ENCODE results near the gene MIP.
A peak's percentile ranks its signal among the peaks of the same experiment; 100 is the strongest.
"Not testable (repeated sequence)": the region's sequence is repeated elsewhere in the genome, so short reads cannot be mapped to it uniquely, and the experiment has no call there.

MIP gene

GRCh38 chr12:56454557-56454956 is at the start of gene MIP:
TSS of gene MIP (minus strand) at chr12:56454657. CDS start at chr12:56454613, 44 bp downstream.
- TF ChIP-seq, protein P1, sequence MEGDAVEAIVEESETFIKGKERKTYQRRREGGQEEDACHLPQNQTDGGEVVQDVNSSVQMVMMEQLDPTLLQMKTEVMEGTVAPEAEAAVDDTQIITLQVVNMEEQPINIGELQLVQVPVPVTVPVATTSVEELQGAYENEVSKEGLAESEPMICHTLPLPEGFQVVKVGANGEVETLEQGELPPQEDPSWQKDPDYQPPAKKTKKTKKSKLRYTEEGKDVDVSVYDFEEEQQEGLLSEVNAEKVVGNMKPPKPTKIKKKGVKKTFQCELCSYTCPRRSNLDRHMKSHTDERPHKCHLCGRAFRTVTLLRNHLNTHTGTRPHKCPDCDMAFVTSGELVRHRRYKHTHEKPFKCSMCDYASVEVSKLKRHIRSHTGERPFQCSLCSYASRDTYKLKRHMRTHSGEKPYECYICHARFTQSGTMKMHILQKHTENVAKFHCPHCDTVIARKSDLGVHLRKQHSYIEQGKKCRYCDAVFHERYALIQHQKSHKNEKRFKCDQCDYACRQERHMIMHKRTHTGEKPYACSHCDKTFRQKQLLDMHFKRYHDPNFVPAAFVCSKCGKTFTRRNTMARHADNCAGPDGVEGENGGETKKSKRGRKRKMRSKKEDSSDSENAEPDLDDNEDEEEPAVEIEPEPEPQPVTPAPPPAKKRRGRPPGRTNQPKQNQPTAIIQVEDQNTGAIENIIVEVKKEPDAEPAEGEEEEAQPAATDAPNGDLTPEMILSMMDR (IDR thresholded peaks at IDR 0.05; ENCODE audit: low read depth, low read length, missing control alignments), result no peak
- in situ Hi-C loops (cut with HindIII; ENCODE audit: low sequenced_read_pairs), result loop anchor here (10.0 to 25.0 kb wide), 2 partner anchors 60 to 92 kb away; partner anchors contain the start of genes APOF and STAT2
- H3K4me3 ChIP-seq (ENCODE audit: low read depth, low read length), result no peak within 1 kb of the TSS
- DNase-seq (ENCODE audit: low read depth), result no peak

- H3K4me3 ChIP-seq (ENCODE audit: low read depth, low read length); DNase-seq (ENCODE audit: low read depth); in situ Hi-C loops (cut with HindIII; ENCODE audit: low sequenced_read_pairs): not testable (repeated sequence)
Measured at GRCh38 chr12:56499879-56500278, 45.4 kb upstream of the MIP start.

DNA sequence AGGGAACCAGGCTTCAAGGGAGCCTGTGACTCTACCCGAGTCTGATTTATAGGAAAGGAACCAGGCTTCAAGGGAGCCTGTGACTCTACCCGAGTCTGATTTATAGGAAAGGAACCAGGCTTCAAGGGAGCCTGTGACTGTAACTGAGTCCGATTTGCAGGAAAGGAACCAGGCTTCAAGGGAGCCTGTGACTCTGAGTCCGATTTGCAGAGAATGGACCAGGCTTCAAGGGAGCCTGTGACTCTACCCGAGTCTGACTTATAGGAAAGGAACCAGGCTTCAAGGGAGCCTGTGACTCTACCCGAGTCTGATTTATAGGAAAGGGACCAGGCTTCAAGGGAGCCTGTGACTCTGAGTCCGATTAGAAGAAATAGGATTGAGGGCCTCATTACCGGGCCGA is 45.0 kb upstream of the MIP start:
- DNase-seq (ENCODE audit: low read depth); H3K4me3 ChIP-seq (ENCODE audit: low read depth, low read length); in situ Hi-C loops (cut with HindIII; ENCODE audit: low sequenced_read_pairs): not testable (repeated sequence)

- DNase-seq (ENCODE audit: low read depth); H3K4me3 ChIP-seq (ENCODE audit: low read depth, low read length); in situ Hi-C loops (cut with HindIII; ENCODE audit: low sequenced_read_pairs): not testable (repeated sequence)
Measured at GRCh38 chr12:56498126-56498902, 43.9 kb upstream of the MIP start.

- TF ChIP-seq, protein P1 (IDR thresholded peaks at IDR 0.05; ENCODE audit: low read depth, low read length, missing control alignments), result peak; percentile 48
Measured at GRCh38 chr12:56496704-56497103, 42.2 kb upstream of the MIP start.

GRCh38 chr12:56494481-56494880 is 40.0 kb upstream of the MIP start:
- DNase-seq (ENCODE audit: low read depth); in situ Hi-C loops (cut with HindIII; ENCODE audit: low sequenced_read_pairs); H3K4me3 ChIP-seq (ENCODE audit: low read depth, low read length): not testable (repeated sequence)

More at GRCh38 chr12:56496704-56497103, 42.2 kb upstream of the MIP start:
- H3K4me3 ChIP-seq (ENCODE audit: low read depth, low read length); in situ Hi-C loops (cut with HindIII; ENCODE audit: low sequenced_read_pairs); DNase-seq (ENCODE audit: low read depth): not testable (repeated sequence)

DNA sequence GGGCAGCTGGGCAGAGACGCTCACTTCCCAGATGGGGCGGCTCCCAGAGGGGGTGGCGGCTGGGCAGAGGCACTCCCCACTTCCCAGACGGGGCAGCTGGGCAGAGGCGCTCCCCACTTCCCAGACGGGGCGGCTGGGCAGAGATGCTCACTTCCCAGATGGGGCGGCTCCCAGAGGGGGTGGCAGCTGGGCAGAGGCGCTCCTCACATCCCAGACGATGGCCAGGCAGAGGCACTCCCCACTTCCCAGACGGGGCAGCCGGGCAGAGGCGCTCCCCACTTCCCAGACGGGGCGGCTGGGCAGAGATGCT is 39.6 kb upstream of the MIP start:
- DNase-seq (ENCODE audit: low read depth); in situ Hi-C loops (cut with HindIII; ENCODE audit: low sequenced_read_pairs); H3K4me3 ChIP-seq (ENCODE audit: low read depth, low read length): not testable (repeated sequence)

- H3K4me3 ChIP-seq (ENCODE audit: low read depth, low read length); in situ Hi-C loops (cut with HindIII; ENCODE audit: low sequenced_read_pairs); DNase-seq (ENCODE audit: low read depth): not testable (repeated sequence)
Measured at GRCh38 chr12:56493409-56494105, 39.1 kb upstream of the MIP start.

DNA sequence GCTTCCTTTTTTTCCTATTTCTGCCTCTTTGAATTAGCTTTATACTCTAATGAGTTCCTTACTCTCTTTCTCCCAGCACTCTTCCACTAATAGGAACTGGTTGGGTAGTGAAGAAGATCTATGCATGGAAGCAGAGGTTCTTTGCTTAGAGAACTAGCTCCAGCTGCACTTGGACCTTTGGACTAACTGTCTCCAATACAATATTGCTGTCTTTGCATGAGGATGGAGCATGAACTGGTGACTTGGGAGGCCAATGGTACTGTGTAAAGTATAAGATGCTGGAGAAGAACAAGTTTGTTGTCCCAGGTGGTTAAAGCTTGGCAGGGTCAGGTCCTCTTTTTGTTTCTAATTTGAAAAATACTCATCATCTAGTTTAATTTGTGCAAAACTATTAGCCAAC is 35.9 kb upstream of the MIP start:
- no peak overlapping the region for H3K4me3 ChIP-seq (ENCODE audit: low read depth, low read length)
- in situ Hi-C loops (cut with HindIII; ENCODE audit: low sequenced_read_pairs), result no loop called here
- TF ChIP-seq, protein P1 (IDR thresholded peaks at IDR 0.05; ENCODE audit: low read depth, low read length, missing control alignments), result no peak
- no peak for DNase-seq (ENCODE audit: low read depth)

All from astrocyte of the cerebellum (primary cell).